SIG-M5 treated with dmso at 0.1 percent for 504 hours (cell line): ENCODE measurements around the gene DCHS1.
A peak's percentile ranks its signal among the peaks of the same experiment; 100 is the strongest.

Source experiments
- DNase-seq: peaks from one replicate; lab custom pipeline; 2025; ENCODE audit not compliant: unreplicated experiment; lab: John Stamatoyannopoulos, UW

The DCHS1 gene

DNA sequence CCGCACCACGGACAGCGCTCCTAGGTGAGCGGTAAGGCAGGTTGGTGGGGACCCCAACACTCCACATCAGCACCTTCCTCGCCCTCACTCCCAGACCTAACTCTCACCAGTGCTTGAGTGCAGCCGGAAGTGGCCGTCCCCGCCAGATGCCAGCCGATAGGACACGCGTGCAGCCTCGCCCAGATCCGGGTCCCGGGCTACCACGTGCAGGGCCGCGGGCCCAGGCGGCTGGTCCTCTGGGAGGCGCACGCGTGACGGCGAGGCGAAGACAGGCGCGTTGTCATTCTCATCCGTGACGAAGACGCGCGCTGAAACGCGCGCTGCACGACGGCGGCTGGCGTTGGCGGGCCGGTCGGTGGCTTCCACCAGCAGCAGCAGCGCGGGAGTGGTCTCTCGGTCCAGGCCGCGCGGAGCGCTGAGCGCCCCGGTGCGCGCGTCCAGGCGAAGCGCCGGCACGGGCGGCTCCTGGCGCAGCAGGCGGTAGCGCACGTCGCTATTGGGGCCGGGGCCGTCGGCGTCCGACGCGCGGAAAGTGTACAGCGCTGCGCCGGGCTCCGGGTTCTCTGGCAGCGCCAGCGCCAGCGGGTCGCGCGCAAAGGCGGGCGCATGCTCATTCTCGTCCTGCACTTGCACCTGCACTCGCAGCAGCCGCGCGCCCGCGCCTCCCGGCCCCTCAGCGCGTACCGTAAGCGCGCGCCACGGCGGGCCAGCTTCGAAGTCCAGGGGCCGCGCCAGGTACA lies 25.5 kb downstream of the DCHS1 start:
- no peak for DNase-seq

DNA sequence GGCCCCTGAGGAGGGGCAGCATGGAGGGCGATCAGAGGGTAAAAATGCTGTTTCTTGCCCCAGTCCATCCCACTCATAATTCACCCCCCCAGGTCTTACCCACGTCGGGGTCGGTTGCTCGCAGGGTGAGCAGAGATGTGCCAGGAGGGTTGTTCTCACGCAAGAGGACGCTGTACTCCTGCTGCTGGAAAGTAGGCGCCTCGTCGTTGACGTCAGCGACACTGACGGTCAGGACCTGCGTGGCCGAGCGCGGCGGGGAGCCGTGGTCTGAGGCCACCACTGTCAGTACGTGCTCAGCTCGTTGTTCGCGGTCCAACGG lies 26.1 kb downstream of the DCHS1 start:
- DNase-seq, result no peak

DNA sequence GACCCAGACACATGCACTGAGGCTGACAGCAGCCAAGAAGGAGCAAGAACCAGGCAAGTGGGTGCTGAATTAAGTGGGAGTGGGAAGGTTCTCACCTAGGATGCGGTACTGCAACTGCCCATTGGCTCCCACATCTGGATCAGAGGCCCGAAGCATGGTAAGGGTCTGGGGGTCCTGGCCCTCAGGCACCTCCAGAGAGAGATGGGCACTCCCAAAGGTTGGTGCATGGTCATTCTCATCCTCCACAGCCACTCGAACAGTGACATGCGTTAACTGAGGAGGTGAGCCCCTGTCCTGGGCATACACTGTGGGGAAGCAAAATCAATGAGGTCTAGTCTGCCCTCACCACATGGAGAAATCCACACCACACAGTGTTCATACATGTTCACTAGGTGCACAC lies 27.1 kb downstream of the DCHS1 start:
- no peak for DNase-seq

DNA sequence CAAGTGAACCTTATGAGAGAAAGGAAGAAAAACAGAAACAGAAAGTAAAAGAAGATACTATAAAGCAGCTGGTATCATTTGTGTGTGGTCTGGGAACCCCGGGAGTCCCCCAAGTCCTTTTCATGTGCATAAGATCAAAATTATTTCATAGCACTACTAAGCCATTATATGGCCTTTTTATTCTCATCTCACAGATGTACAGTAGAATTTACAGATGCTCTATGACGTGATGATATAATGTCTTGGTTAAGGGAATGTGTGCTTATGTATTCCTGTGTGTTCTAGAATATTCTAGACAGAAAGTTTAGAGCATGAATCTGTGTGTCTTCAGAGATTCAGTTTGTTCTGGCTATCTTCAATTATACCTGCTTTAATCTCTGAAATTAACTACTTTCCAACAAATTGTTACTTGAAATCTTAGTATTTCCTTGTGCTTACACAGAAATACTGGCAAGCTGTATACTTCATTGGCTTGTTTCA lies 27.8 kb downstream of the DCHS1 start:
- DNase-seq, result no peak

DNA sequence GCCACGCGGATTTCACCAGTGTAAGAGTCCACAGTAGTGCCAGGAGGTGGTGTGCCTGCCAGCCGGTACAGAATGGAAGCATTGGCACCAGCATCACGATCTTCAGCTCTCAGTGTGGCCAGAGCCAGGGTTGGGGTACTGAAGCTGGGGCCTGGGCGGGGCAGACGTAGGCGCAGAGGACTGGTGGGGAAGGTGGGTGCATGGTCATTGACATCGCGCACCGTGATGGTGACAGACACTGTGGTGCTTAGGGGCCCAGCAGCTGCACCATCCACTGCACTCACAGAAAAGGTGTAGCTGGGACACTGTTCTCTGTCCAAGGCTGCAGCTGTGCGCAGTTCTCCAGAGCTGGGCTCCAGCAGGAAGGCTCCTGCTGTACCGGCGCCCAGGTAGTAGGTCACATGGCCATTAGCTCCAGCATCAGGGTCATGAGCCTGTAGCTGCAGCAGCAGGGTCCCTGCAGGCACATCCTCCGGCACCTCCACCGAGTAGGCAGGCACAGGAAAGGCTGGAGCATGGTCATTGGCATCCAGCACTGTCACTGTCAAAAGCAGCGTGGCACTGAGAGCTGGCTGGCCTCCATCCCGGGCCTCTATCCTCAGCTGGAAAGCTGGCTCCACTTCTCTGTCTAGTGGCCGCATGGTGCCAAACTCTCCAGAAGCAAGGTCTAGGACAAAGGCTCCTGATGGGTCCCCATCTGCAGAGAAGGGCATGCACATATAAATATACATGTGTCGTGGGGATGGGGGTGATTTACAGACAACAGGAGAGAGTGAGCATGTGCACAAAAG lies 28.4 kb downstream of the DCHS1 start:
- DNase-seq, result no peak

DNA sequence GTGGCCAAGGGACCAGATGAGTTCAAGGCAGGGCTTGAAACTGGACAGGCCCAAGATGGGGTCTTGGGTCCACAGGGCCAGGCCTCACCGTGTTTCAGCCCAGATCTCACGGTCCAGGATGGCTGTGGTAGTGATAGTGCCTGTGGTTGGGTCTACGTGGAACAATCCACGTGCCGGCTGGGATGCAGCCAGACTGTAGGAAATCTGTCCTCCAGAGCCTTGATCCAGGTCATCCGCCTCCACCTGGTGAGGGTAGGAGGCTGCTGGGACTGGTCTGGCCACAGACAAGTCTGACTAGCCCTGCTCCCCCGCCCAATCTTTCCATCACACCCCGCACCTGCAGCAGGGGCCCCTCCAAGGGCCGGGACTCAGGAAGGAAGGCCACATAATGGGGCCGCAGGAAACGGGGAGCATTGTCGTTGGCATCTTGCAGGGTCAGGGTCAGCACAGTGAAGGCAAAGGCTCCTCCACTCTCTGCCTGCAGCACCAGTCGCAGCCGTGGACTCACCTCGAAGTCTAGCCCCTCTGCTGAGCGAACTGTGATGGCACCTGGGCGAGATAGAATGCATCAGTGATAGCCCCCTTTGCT lies 29.7 kb downstream of the DCHS1 start:
- DNase-seq, result no peak

DNA sequence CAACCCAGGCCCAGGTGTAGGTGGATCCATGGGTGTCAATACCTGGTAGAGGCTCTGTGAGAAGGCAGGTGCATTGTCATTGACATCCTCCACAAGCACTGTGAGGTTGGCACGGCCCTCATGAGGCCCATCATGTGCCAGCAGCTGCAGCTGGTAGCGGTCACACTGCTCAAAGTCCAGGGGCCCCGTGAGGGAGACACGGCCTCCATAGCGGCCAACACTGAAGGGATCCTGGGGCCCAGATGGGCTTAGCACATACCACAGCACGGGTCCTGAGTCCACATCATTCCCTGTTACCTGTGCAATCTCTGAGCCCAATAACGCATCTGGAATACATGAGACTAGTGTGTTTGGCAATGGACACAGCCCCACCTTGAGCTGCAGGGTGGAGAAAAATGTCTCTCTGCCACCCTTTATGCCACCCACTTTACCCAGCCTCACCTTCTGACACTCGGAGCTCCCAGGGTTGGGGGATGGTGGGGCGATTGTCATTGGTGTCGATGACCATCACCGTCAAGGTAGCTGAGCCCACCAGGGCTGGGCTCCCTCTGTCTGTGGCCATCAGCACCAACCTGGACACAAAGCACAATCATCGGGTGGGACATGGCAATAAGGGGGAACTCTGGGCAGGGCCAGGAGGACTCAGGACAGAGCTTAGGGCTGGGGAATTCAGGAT lies 30.3 kb downstream of the DCHS1 start:
- DNase-seq, result no peak

DNA sequence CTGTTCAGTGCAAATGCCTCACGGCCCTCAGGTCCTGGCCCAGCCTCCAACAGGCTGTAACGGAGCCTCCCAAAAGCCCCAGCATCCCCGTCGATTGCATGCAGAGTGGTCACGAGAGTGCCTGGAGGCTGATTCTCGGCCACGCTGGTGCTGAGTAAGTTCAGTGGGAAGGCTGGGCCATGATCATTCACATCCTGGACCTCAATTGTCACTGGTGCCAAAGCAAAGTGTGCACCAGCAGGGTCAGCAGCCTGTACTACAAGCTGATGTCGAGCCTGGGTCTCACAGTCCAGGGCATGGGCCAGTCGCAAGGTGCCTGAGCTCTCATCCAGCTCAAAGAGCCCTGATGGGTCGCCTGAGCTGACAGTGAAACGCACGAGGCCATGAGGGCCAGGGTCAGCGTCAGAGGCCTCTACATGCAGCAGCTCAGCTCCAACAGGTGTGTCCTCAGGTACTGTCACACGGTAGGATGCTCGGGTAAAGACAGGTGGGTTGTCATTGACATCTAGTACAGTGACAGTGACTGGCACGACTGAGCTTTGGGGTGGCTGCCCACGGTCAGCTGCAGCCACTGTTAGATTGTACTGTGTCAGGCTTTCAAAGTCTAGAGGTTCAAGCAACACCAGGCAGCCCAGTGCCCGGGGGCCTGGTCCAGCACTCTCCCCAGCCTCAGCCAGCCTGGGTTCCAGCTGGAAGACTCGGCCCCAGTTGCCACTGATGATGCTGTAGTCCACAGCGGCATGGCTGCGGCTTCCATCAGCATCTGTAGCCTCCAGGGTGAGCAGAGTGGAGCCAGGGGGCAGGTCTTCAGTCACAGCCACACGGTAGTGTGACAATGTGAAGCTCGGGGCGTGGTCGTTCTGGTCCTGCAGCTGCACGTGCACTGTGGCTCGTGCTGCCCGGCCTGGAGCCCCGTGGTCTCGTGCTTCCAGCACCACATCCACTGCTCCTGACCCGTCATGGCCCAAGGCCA lies 31.9 kb downstream of the DCHS1 start:
- DNase-seq, result no peak

DNA sequence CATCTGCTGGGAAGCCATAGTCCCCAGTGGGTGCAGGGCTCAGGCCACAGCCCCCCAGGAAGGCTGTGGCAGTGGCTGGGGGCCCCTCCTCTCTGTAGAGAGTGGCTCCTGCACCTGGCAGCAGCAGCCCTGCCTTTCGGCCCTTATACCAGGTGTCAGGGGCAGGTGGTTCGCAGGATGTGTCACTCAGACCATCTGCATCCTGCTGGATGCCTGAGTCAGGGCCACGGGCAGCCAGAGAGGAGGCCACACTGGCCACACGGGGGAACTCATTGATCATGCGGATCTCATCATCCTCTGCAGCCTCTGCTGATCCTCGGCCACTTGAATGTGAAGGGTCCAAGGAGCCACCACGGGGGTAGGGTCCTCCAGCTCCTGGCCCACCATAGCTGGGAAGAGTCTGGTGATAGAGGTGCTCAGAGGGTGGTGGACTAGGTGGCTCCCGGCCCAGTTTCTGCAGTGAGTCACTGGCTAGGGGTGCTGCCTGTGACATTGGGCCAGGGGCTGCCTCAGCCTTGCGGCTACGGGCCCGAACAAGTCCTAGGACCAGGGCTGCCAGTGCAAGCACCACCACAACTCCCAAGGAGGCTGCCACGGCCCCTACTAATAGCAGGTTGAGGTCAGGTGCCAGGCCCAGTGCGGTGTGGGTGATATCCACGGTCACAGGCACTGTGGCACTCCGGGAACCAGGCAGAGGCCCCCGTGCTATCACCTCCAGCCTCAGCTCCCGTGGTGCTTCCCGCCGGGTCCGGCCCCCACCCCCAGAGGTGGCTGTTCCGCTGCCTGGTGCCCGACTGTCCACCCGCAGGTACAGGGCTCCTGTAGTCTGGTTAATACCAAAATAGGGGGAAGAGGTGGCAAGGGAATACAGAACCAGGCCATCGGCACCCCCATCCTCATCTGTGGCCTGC lies 33.1 kb downstream of the DCHS1 start:
- DNase-seq, result no peak

DNA sequence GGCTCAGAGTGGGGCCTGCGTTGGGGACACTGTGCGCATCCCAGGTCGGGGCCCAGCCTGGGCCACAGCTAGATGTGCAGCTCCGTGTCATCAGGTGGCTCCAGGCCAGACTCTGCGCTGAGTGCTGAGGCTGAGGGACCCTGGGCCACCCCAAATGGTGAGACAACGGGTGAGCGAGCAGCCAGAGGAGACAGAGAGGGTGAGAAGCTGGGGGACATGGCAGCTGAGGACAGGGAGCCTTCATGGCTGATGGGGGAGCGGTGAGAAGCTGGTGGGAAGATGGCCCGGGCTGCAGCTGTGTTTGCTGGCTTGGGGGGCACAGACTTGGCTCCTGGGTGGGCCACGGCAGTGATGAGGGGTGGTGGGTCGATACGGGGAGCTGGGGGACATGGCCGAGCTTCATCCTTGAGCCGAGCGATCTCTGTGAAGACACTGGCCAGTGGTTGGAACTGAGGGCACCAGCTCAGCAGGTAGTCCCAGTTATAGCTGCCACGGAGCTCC lies 33.8 kb downstream of the DCHS1 start:
- DNase-seq, result no peak

DNA sequence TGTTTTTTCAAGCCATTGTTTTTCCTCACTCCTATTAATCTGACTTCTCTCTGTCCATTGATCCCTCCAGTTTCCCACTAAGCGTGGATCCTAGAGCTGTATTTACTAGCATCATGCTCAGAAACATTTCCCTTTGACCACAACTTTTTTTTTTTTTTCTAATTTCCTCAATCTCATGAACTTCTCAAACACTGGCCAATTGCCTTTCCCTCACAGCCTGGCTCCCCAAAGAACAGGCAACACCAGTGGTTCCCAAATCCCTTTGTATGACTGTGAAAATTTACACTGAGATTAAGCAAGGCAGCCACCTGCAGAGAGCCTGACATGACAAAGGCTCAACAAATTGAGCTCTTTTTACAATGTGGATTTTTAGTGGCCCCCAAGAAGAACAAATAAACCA lies 35.0 kb downstream of the DCHS1 start:
- DNase-seq, result no peak

DNA sequence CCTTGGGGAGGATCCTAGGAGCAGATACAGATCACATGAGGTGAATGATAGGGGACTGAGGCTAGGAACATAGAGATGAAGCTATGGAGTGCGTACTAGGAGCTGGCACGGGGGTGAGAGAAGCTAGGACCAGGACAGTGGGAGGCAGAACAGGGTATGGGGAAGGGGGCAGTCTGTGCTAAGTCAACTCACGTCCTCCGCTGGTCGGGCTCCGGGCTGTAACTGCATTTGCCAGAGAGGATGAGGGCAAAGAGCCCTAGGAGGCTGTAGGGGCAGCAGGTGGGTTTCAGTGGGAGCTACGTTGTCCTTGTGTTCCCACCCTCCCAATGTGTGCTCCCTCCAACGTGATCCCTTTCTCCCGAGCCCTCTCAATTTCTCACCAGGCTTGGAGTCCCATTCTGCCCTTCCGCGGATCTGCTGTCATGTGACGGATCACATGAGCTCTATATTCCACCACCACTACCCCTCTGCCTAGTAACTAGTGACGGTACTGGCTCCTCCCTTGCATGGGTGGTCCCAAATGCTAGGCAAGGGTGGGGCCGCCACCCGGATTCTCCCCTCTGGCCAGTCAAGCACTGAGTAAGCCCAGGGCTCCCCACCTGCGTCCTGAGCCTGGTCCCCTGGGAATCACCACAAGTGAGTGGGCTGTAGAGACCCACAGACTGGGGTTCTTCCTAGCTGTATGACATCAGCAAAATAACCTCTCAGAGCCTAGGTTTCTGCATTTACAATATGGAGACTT lies 36.4 kb downstream of the DCHS1 start, which contains the start of gene TPP1:
TSS of gene TPP1 (minus strand) at position 419 of the 742 bp plus-strand sequence. CDS start at position 397, 22 bp downstream.
- DNase-seq, result peak; percentile 95

DNA sequence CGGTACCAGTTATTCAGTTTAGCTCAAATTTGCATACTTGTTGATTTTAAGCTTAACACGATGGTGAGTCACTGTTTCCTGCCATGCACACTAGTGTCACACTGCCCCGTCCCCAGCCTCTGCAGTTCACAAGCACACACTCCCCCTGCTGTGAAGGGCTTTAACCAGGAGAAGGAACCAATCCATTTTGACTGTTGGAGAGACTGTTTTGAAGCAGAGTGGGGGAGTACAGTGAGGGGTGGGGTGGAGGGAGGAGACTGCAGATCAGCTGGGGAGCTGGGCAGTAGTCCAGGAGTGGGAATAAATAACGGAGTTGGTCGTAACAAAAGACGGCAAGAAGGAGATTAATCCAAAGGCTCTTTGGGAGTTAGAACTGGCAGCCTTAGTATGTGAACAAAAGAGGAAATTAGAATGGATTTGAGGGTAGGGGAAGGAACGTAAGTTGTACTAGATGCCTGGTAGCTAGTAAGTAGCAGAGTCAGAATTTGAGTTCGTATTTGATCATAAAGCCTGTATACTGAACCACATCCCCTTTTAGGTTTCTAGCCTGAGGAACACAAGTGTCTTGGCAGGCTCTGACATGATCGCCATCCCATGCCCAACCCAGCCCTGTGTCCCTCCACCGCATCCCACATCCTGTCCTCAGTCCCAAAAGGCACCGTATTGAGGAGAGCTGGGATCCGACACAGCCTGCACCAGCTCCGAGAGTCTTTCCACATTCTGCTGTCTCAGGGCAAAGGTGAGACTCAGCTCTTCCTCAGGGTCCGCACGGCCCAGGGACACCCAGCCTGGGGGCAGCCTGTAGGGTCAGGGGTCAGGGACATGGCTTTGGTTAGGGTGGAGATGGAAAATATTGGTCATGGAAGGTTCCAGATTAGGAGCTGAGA lies 37.2 kb downstream of the DCHS1 start:
- DNase-seq, result peak; percentile 93

DNA sequence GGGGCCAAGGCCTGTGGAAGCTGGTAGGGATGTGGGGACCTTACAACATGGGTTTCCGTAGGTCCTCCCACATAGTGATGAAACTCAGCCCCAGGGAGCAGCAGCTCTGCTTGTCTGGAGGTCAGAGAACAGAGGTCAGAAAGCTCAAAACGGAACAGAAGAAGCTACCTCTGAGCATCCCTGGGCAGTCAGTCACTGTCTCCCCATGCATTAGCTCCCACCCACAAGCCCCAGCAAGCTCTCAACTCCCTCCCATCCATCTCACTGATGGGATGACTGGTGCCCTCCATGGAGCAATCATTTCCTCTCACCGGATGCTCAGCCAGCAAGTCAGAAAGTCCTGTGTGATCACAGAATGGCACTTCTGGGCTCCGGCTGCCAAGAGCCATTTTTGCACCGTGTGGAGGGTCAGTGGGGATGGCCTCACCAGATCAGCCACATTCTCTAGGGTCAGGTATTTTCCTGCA lies 38.3 kb downstream of the DCHS1 start:
- DNase-seq, result peak; percentile 68

DNA sequence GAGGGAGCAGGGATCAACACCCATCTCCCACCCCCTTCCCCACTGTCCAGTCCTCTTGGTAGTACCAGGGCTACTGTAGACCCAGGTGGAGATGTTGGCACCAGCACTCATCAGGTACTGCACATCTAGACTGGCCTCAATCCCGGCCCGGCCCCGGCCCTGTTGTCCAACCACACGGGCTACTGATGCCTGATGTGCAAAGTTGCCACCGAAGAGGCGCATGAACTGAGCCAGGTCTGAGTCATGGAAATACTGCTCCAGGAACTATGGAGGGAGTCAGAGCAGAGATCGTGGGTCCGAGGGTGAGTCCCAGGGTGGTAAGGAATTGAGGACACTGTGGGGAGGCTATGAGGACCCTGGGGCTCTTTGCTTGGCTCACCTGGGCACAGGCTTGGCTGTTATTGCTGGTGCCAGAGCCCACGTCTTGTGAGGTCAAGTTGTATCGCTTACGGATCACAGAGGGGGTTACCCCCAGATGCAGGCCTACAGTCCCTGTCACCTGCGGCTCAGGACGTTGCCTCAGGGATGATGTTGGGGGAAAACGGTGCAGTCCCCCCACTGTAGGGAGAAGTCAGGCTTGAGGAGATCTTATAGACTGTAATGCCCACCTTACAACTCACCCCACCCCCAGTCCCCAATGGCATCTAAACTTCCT lies 38.9 kb downstream of the DCHS1 start:
- no peak for DNase-seq

DNA sequence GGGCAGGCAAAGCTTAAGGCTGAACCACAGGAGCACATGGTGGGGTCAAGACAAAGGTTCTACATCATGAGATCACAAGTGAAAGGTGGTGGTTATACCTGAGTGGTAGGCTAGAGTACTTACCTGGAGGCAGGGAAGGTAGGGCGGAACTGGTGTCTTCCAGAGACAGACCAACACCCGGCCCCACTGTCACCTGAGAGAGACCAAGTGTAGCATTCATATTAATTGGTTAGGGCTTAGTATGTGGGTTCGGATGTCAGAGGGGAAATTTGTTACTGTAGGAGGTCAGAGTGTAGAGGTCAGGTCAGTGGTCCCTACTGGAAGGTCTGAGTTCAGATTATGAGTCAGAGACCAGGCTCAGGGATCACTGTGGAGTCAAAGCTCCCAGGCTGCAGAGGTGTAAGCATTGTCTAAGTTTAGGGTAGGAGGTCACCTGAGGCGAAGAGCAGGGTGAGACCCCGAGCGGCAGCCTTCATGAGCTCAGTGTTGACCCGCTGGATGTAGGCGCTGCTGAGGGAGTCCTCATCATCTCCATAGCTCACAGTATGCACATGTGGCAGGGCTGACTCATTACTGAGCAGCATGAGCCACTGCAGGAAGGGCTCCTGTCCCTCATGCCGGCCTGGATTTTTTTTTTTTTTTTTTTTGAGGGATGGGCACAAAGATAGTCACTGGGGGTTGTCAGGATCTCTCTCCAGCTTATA lies 39.6 kb downstream of the DCHS1 start:
- no peak for DNase-seq
